ENCODE measurements around the gene HADH.
A peak's percentile ranks its signal among the peaks of the same experiment; 100 is the strongest.

The HADH gene

GRCh38 chr4:108018040-108018883 lies 28.6 kb downstream of the HADH start:
- TF ChIP-seq CTCF (conservative IDR thresholded peaks at IDR 0.05; ENCODE audit: low read length): peak; percentile 92
- peak; percentile 77 for DNase-seq (ENCODE audit: low read depth)

GRCh38 chr4:108018884-108019187 lies 29.1 kb downstream of the HADH start:
- TF ChIP-seq CTCF (conservative IDR thresholded peaks at IDR 0.05; ENCODE audit: low read length): no peak
- DNase-seq (ENCODE audit: low read depth): no peak
- H3K4me3 ChIP-seq (ENCODE audit: low read length): no peak overlapping the region

More at GRCh38 chr4:108018040-108018883, 28.6 kb downstream of the HADH start:
- no peak overlapping the region for H3K4me3 ChIP-seq (ENCODE audit: low read length)

GRCh38 chr4:108024085-108024877 lies 34.6 kb downstream of the HADH start:
- no peak for TF ChIP-seq CTCF (conservative IDR thresholded peaks at IDR 0.05; ENCODE audit: low read length)
- H3K4me3 ChIP-seq (ENCODE audit: low read length): no peak overlapping the region
- no peak for DNase-seq (ENCODE audit: low read depth)

GRCh38 chr4:108024878-108025165 lies 35.1 kb downstream of the HADH start:
- TF ChIP-seq CTCF (conservative IDR thresholded peaks at IDR 0.05; ENCODE audit: low read length): no peak
- H3K4me3 ChIP-seq (ENCODE audit: low read length): no peak overlapping the region
- DNase-seq (ENCODE audit: low read depth): no peak

GRCh38 chr4:108029016-108029720 lies 39.5 kb downstream of the HADH start:
- no peak for TF ChIP-seq CTCF (conservative IDR thresholded peaks at IDR 0.05; ENCODE audit: low read length)

GRCh38 chr4:108029731-108030130 lies 40.0 kb downstream of the HADH start:
- peak; percentile 22 for DNase-seq (ENCODE audit: low read depth)
- H3K4me3 ChIP-seq (ENCODE audit: low read length): no peak overlapping the region
- no peak for TF ChIP-seq CTCF (conservative IDR thresholded peaks at IDR 0.05; ENCODE audit: low read length)

More at GRCh38 chr4:108029016-108029720, 39.5 kb downstream of the HADH start:
- no peak overlapping the region for H3K4me3 ChIP-seq (ENCODE audit: low read length)
- no peak for DNase-seq (ENCODE audit: low read depth)

All from AG10803 (cell line).